Smooth muscle cell (in vitro differentiated cells): Measurements from ENCODE around the gene MYO3B. TPM values are rescaled to one million over a fixed set of nuclear protein-coding genes. Genes with fewer than 3 reads are reported as not detected.

ENCODE experiments used
- DNase-seq: peaks from one replicate; lab custom pipeline; 2025; ENCODE audit not compliant: unreplicated experiment; lab: John Stamatoyannopoulos, UW
- H2AFZ ChIP-seq: fragments of 200-600 bp; sonication (generic); 2 replicates; pipeline ENCODE4 v1.6.0; 2016; ENCODE audit warnings: antibody characterized with exemption, low read depth, mild to moderate bottlenecking
- H3F3A ChIP-seq: fragments of 200-600 bp; sonication (generic); 2 replicates; pipeline ENCODE4 v1.6.0; 2017; ENCODE audit warnings: antibody characterized with exemption, low read depth
- H3K27ac ChIP-seq: fragments of 200-600 bp; sonication (generic); 2 replicates; pipeline ENCODE4 v1.5.1; 2016; ENCODE audit warnings: low read depth, mild to moderate bottlenecking
- H3K27me3 ChIP-seq: fragments of 200-600 bp; sonication (generic); 2 replicates; pipeline ENCODE4 v1.6.1; 2016; ENCODE audit warnings: low read depth, mild to moderate bottlenecking
- H3K36me3 ChIP-seq: fragments of 200-600 bp; sonication (generic); 2 replicates; pipeline ENCODE4 v1.5.1; 2016; ENCODE audit warnings: low read depth
- H3K4me1 ChIP-seq: fragments of 200-600 bp; sonication (generic); 2 replicates; pipeline ENCODE4 v1.5.1; 2016; ENCODE audit warnings: low read depth
- H3K4me2 ChIP-seq: fragments of 200-600 bp; sonication (generic); 2 replicates; pipeline ENCODE4 v1.6.0; 2016; ENCODE audit warnings: mild to moderate bottlenecking
- H3K4me3 ChIP-seq: fragments of 200-600 bp; sonication (generic); 2 replicates; pipeline ENCODE4 v1.5.1; 2016; ENCODE audit warnings: mild to moderate bottlenecking
- H3K79me2 ChIP-seq: fragments of 200-600 bp; sonication (generic); 2 replicates; pipeline ENCODE4 v1.6.0; 2016; ENCODE audit warnings: low read depth, mild to moderate bottlenecking
- H3K9ac ChIP-seq: fragments of 200-600 bp; sonication (generic); 2 replicates; pipeline ENCODE4 v1.6.0; 2016; ENCODE audit warnings: low read depth
- H3K9me3 ChIP-seq: fragments of 200-600 bp; sonication (generic); replicated peaks from 2 replicates; pipeline ENCODE4 v1.5.1; 2016; ENCODE audit warnings: low read depth
- H4K20me1 ChIP-seq: fragments of 200-600 bp; sonication (generic); 2 replicates; pipeline ENCODE4 v1.6.0; 2016; ENCODE audit warnings: low read depth
- CTCF ChIP-seq: fragments of 200-600 bp; sonication (generic); IDR thresholded peaks from 2 replicates; pipeline ENCODE4 v1.5.1; 2017; ENCODE audit warnings: borderline replicate concordance, mild to moderate bottlenecking, antibody characterized with exemption; ENCODE audit not compliant: insufficient read depth, poor library complexity, severe bottlenecking
- WGBS: methylation state at CpG from one replicate; pipeline ENCODE4 v1.1.7; 2016; ENCODE audit warnings: low lambda C conversion rate; 5-methylcytosine and 5-hydroxymethylcytosine counted together
- polyA plus RNA-seq: library from polyadenylated mRNA; unstranded; fragments of >200 nt; fragmentation: Nextera tagmentation; extraction: Ambion mirVana; gene quantifications from 2 replicates; pipeline ENCODE4 v1.2.1, GENCODE V29; 2016
- total RNA-seq: library from RNA; depleted of rRNA; stranded (reverse); fragments of >200 nt; gene quantifications from 2 replicates; pipeline ENCODE4 v1.2.3, GENCODE V29; 2014

The MYO3B gene
- total and polyA plus RNA-seq, 2 experiments from 2014 or later: 0.47 to 3.1 TPM

GRCh38 chr2:170307555-170308351 is 129.8 kb downstream of the MYO3B start:
- H3F3A ChIP-seq: no peaks in the 10 kb centered on the region
- H3K9ac ChIP-seq: no peak overlapping the region
- H3K79me2 ChIP-seq: no peaks in the 10 kb centered on the region
- 88% methylated on average over 4 of the region's 4 CpGs for WGBS
- no peak overlapping the region for H3K27ac ChIP-seq
- H3K27me3 ChIP-seq: no peaks in the 10 kb centered on the region
- no peak overlapping the region for H3K4me3 ChIP-seq
- no peaks in the 10 kb centered on the region for H3K4me1 ChIP-seq
- no peak overlapping the region for H2AFZ ChIP-seq
- H3K36me3 ChIP-seq: no peaks in the 10 kb centered on the region
- no peaks in the 10 kb centered on the region for H4K20me1 ChIP-seq
- no peaks in the 10 kb centered on the region for H3K9me3 ChIP-seq
- H3K4me2 ChIP-seq: no peak overlapping the region
- DNase-seq: no peak
- TF ChIP-seq CTCF: no peak

DNA sequence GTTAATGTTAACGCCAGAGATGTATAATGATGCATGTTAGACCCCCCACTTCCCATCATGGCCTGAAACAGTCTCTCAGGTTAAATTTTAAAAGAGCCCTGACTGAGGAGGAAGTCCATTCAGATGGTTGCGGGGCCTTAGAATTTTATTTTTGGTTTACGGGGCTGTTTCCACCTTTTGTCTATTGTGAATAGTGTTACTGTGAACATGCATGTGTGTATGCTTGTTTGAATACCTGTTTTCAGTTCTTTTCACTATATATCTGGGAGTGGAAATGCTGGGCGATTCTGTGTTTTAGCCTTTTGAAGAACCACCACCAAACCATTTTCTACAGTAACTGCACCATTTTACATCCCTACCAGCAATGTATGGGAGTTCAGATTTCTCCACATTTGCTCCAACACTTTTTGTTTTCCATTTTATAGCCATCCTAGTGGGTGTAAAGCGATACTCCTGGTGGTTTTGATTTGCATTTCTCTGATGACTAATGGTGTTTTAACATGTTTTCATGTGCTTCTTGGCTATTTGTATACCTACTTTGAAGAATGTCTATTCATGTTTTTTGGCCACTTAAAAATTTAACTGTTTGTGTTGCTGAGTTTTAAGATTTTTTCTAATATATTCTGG is 133.0 kb downstream of the MYO3B start:
- no peaks in the 10 kb centered on the region for H3K9me3 ChIP-seq
- H3K4me2 ChIP-seq: no peak overlapping the region
- no peak overlapping the region for H3K9ac ChIP-seq
- H3F3A ChIP-seq: no peaks in the 10 kb centered on the region
- no peak overlapping the region for H3K27ac ChIP-seq
- H3K4me3 ChIP-seq: no peak overlapping the region
- no peaks in the 10 kb centered on the region for H4K20me1 ChIP-seq
- no peak for TF ChIP-seq CTCF
- 66% methylated on average over 5 of the region's 5 CpGs for WGBS
- DNase-seq: no peak
- H3K79me2 ChIP-seq: no peaks in the 10 kb centered on the region
- no peaks in the 10 kb centered on the region for H3K27me3 ChIP-seq
- H2AFZ ChIP-seq: no peak overlapping the region
- H3K4me1 ChIP-seq: peaks cover 10% of the 10 kb centered on the region
- H3K36me3 ChIP-seq: no peaks in the 10 kb centered on the region

GRCh38 chr2:170313347-170313991 is 135.5 kb downstream of the MYO3B start:
- Histone ChIP-seq H3K9me3 (no peaks in the 10 kb centered on the region), H3K27ac (no peak overlapping the region), H3K79me2 (no peaks in the 10 kb centered on the region), H3K4me2 (no peak overlapping the region), H3K9ac (no peak overlapping the region), H4K20me1 (no peaks in the 10 kb centered on the region), H3K4me3 (no peak overlapping the region), H2AFZ (no peak overlapping the region), H3F3A (no peaks in the 10 kb centered on the region), H3K36me3 (no peaks in the 10 kb centered on the region), H3K4me1 (peaks cover 10% of the 10 kb centered on the region), H3K27me3 (no peaks in the 10 kb centered on the region)
- DNase-seq: no peak
- WGBS: 32% methylated on average over 3 of the region's 3 CpGs
- no peak for TF ChIP-seq CTCF
